Colon (tissue), 2 donors: Measurements from ENCODE around the gene RBM5.

Experiments used
- FAIRE-seq: peaks from 2 replicates; lab custom pipeline; 2012; peaks lifted over from hg19 to GRCh38; lab: Jason Lieb, UNC
- donor health status: control.
- donor health status: control.

Gene RBM5

GRCh38 chr3:50139308-50139707 lies 50.6 kb downstream of the RBM5 start:
- no peak for FAIRE-seq

- FAIRE-seq, result no peak
Observed at GRCh38 chr3:50139718-50140423, 51.2 kb downstream of the RBM5 start.

GRCh38 chr3:50140990-50141389 lies 52.3 kb downstream of the RBM5 start:
- FAIRE-seq, result no peak

GRCh38 chr3:50146316-50146901 lies 57.7 kb downstream of the RBM5 start:
- FAIRE-seq, result no peak

GRCh38 chr3:50147016-50147415 lies 58.3 kb downstream of the RBM5 start:
- no peak for FAIRE-seq

GRCh38 chr3:50147447-50147846 lies 58.7 kb downstream of the RBM5 start:
- FAIRE-seq, result no peak

- FAIRE-seq, result no peak
Observed at GRCh38 chr3:50147861-50148260, 59.1 kb downstream of the RBM5 start.

GRCh38 chr3:50150404-50150750 lies 61.7 kb downstream of the RBM5 start:
- no peak for FAIRE-seq

- no peak for FAIRE-seq
Observed at GRCh38 chr3:50150863-50151686, 62.4 kb downstream of the RBM5 start.

- no peak for FAIRE-seq
Observed at GRCh38 chr3:50151728-50152127, 63.0 kb downstream of the RBM5 start.

GRCh38 chr3:50153782-50154475 lies 65.2 kb downstream of the RBM5 start:
- FAIRE-seq, result no peak

GRCh38 chr3:50154476-50154839 lies 65.7 kb downstream of the RBM5 start:
- FAIRE-seq, result no peak

GRCh38 chr3:50154840-50155490 lies 66.2 kb downstream of the RBM5 start, which contains the start of gene SEMA3F:
Gene SEMA3F, plus strand, starts transcription at chr3:50155324. Its CDS starts 4,299 bp downstream, at chr3:50159623.
- FAIRE-seq, result no peak

GRCh38 chr3:50155491-50155878 lies 66.8 kb downstream of the RBM5 start:
- FAIRE-seq, result no peak

GRCh38 chr3:50155891-50156290 lies 67.2 kb downstream of the RBM5 start:
- no peak for FAIRE-seq

- no peak for FAIRE-seq
Observed at GRCh38 chr3:50156549-50157493, 68.1 kb downstream of the RBM5 start.

GRCh38 chr3:50157827-50158529 lies 69.3 kb downstream of the RBM5 start:
- FAIRE-seq, result no peak

GRCh38 chr3:50158530-50159146 lies 69.9 kb downstream of the RBM5 start:
- FAIRE-seq, result no peak

GRCh38 chr3:50160561-50160983 lies 71.9 kb downstream of the RBM5 start:
- no peak for FAIRE-seq

- FAIRE-seq, result no peak
Observed at GRCh38 chr3:50161320-50161719, 72.6 kb downstream of the RBM5 start.
